ENCODE results near the gene VSIG10L2.
"Not testable (repeated sequence)": the region's sequence is repeated elsewhere in the genome, so short reads cannot be mapped to it uniquely, and the experiment has no call there.

Gene VSIG10L2

GRCh38 chr11:125945797-125946520 lies at the start of gene VSIG10L2:
VSIG10L2 (plus strand) TSS chr11:125946044; CDS start chr11:125946056, 12 bp downstream.
- no peak for DNase-seq (ENCODE audit: low read depth in 1 of 2, low spot score in 1 of 2)
- no peak for TF ChIP-seq JUND (IDR thresholded peaks at IDR 0.05; ENCODE audit: low read depth)
- in situ Hi-C loops (cut with HindIII; ENCODE audit: low pct_unique_long_range_greater_than_20kb, low sequenced_read_pairs), result no loop called here

GRCh38 chr11:125901872-125902271 lies 44.0 kb upstream of the VSIG10L2 start:
- TF ChIP-seq JUND (IDR thresholded peaks at IDR 0.05; ENCODE audit: low read depth), result no peak
- in situ Hi-C loops (cut with HindIII; ENCODE audit: low pct_unique_long_range_greater_than_20kb, low sequenced_read_pairs), result loop anchor here (25.0 kb wide), 1 partner anchor 285 kb away; no protein-coding TSS in a partner anchor
- DNase-seq (ENCODE audit: low read depth in 1 of 2, low spot score in 1 of 2), result no peak

DNA sequence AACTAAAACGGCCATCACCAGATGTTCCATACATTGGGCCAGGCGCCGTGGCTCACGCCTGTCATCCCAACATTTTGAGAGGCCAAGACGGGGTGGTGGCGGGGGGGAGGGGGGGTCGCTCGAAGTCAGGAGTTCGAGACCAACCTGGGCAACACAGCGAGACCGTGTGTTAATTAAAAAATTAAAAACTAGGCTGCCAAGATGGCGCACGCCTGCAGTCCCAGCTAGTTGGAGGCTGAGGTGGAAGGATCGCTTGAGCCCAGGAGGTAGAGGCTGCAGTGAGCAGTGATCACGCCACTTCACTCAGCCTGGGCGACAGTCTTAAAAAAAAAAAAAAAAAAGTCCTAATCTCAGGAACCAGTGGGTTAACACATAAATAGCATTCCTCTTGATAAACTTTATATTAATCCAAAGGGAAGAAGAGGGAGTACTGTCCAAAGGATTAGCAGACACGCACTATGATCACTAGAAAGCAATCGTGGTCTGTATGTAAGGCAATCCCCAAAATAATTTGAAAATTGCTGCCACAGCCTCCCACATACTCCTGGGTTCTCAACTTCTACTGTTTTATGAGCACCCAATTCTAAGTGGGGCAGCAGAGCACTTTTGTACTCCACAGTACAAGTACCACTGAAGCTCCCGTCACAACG lies 43.4 kb upstream of the VSIG10L2 start:
- peak; percentile 20 to 34 for DNase-seq (ENCODE audit: low read depth in 1 of 2, low spot score in 1 of 2)
- in situ Hi-C loops (cut with HindIII; ENCODE audit: low pct_unique_long_range_greater_than_20kb, low sequenced_read_pairs), result loop anchor here (25.0 kb wide), 1 partner anchor 285 kb away; no protein-coding TSS in a partner anchor

GRCh38 chr11:125902927-125903710 lies 42.7 kb upstream of the VSIG10L2 start, which contains the start of gene PUS3:
PUS3 (minus strand) TSS chr11:125903206; CDS start chr11:125896284, 6,922 bp downstream.
- no peak for TF ChIP-seq JUND (IDR thresholded peaks at IDR 0.05; ENCODE audit: low read depth)
- in situ Hi-C loops (cut with HindIII; ENCODE audit: low pct_unique_long_range_greater_than_20kb, low sequenced_read_pairs), result loop anchor here (25.0 kb wide), 1 partner anchor 284 kb away; no protein-coding TSS in a partner anchor
- peak; percentile 96 to 97 for DNase-seq (ENCODE audit: low read depth in 1 of 2, low spot score in 1 of 2)

More for the DNA sequence above, 43.4 kb upstream of the VSIG10L2 start:
- no peak for TF ChIP-seq JUND (IDR thresholded peaks at IDR 0.05; ENCODE audit: low read depth)

DNA sequence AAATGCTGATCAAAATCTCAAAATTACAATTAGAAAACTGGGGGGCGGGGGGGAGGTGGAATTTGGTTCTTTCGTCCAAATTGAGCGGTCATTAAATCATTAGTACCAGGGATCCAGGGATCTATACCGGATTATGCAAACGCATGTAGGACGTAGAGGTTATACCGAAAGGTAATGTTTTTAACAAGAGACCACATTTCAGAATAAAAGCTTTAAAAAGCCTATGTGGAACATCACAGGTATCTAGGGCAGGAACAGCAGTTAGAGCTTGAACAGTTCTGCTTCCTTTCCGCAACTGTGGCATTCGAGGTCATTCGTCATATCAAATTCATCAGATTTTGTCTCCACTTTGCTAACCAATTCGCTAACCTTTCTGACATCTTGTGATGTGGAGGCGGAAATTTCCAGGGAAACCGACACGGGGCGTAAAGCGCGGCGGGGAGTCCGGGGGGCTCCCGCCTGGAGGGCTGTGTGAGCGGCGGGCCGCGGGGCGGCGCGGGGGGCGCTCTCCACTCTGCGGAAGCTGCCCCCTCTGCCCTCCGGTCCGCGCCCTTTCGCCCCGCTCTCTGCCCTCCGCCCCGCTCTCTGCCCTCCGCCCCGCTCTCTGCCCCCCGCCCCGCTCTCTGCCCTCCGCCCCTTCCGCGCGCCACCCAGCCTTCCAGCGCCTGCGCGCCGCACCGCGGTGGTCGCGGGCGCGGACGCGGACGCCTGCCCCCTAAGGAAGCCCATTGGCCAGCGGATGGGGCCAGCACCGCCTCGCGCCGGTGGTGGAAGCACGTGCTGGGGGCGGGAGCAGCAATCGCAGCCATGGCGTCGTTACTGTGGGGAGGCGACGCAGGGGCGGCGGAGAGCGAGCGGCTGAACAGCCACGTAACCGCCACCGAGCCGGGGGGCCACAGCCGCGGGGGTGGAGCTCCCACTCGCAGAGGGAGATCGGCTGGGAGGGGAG lies 41.9 kb upstream of the VSIG10L2 start, which contains the start of gene DDX25:
Gene DDX25, plus strand, starts transcription at position 798 of the 949 bp plus-strand sequence. Its CDS starts 10 bp downstream, at position 808.
- TF ChIP-seq JUND (IDR thresholded peaks at IDR 0.05; ENCODE audit: low read depth), result no peak
- DNase-seq (ENCODE audit: low read depth in 1 of 2, low spot score in 1 of 2), result no peak
- in situ Hi-C loops (cut with HindIII; ENCODE audit: low pct_unique_long_range_greater_than_20kb, low sequenced_read_pairs), result loop anchor here (25.0 kb wide), 1 partner anchor 283 kb away; no protein-coding TSS in a partner anchor

GRCh38 chr11:125904678-125905077 lies 41.2 kb upstream of the VSIG10L2 start:
- TF ChIP-seq JUND (IDR thresholded peaks at IDR 0.05; ENCODE audit: low read depth), result no peak
- in situ Hi-C loops (cut with HindIII; ENCODE audit: low pct_unique_long_range_greater_than_20kb, low sequenced_read_pairs), result loop anchor here (25.0 kb wide), 1 partner anchor 283 kb away; no protein-coding TSS in a partner anchor
- DNase-seq (ENCODE audit: low read depth in 1 of 2, low spot score in 1 of 2), result no peak

DNA sequence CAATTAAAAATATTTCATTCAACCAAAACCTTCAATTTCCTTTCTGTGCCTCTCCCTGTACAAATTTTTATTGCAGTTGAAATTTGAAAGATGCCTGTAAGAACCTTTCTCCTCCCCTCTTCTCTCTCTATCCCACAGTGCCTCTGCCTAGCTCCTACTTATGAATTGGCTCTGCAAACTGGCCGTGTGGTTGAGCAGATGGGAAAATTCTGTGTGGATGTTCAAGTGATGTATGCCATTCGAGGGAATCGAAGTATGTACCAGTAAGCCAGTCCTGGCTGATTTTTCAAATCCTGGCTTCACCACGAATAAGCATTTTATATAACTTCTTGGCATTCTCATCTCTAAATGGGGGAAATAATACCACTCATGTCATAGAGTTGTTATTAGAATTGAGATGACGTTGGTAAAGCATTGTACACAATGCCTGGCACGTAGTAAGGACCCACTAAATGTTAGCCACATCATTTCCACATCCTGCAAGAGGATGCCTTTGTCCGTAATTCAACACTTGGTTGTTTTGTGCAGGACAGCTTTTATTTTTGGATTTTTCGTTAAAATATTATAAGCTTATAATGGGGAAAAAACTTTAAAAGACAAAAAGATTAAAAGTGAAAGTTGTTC lies 35.5 kb upstream of the VSIG10L2 start:
- no peak for DNase-seq (ENCODE audit: low read depth in 1 of 2, low spot score in 1 of 2)
- in situ Hi-C loops (cut with HindIII; ENCODE audit: low pct_unique_long_range_greater_than_20kb, low sequenced_read_pairs), result loop anchor here (25.0 kb wide), 1 partner anchor 277 kb away; no protein-coding TSS in a partner anchor
- no peak for TF ChIP-seq JUND (IDR thresholded peaks at IDR 0.05; ENCODE audit: low read depth)

- in situ Hi-C loops (cut with HindIII; ENCODE audit: low pct_unique_long_range_greater_than_20kb, low sequenced_read_pairs), result loop anchor here (25.0 kb wide), 1 partner anchor 273 kb away; no protein-coding TSS in a partner anchor
- DNase-seq (ENCODE audit: low read depth in 1 of 2, low spot score in 1 of 2), result not testable (repeated sequence)
Measured at GRCh38 chr11:125914601-125915000, 31.2 kb upstream of the VSIG10L2 start.

GRCh38 chr11:125916683-125917347 lies 29.0 kb upstream of the VSIG10L2 start:
- no peak for DNase-seq (ENCODE audit: low read depth in 1 of 2, low spot score in 1 of 2)

DNA sequence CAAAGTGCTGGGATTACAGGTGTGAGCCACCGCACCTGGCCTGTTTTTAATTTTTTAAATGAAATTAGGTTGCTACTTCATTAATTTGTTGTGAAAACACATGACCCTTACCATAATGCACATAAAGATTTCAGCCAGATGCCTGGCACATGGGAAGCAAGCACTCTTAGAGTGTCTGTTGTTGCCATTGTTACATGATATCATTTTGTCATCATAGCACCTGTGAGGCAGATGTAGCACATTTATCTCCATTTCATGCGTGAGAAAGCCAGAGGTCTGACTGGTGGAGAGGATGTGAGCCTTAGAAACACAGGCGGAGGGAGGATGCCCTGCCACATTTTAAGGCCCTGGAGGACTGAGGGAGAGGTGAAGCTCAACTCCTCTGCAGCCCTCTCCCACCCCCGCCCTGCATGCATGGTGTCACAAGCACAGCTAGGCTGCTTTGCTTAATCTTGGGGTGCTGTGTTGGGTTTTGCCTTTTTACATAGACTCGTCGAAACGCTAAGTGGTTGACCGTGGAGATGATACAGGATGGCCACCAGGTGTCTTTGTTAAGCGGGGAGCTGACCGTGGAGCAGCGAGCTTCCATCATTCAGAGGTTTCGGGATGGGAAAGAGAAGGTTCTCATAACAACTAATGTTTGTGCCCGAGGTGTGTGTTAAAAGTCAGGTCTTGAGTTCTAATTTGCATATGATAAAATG lies 27.6 kb upstream of the VSIG10L2 start:
- no peak for TF ChIP-seq JUND (IDR thresholded peaks at IDR 0.05; ENCODE audit: low read depth)
- in situ Hi-C loops (cut with HindIII; ENCODE audit: low pct_unique_long_range_greater_than_20kb, low sequenced_read_pairs), result loop anchor here (25.0 kb wide), 1 partner anchor 269 kb away; no protein-coding TSS in a partner anchor
- peak in 1 of 2 experiments; percentile 40 for DNase-seq (ENCODE audit: low read depth in 1 of 2, low spot score in 1 of 2)

More at GRCh38 chr11:125916683-125917347, 29.0 kb upstream of the VSIG10L2 start:
- TF ChIP-seq JUND (IDR thresholded peaks at IDR 0.05; ENCODE audit: low read depth), result no peak
- in situ Hi-C loops (cut with HindIII; ENCODE audit: low pct_unique_long_range_greater_than_20kb, low sequenced_read_pairs), result loop anchor here (25.0 kb wide), 1 partner anchor 270 kb away; no protein-coding TSS in a partner anchor
